22Rv1 (cell line): ENCODE measurements around the gene ADA.

Source experiments
- CTCF ChIP-seq: fragments of 450-650 bp; IDR thresholded peaks from 2 replicates; pipeline ENCODE4 v1.5.1; 2017; ENCODE audit warnings: mild to moderate bottlenecking
- ZFX ChIP-seq: fragments of 450-650 bp; IDR thresholded peaks from 2 replicates; pipeline ENCODE4 v1.6.1; 2017; ENCODE audit warnings: antibody characterized with exemption, borderline replicate concordance

GRCh38 chr20:44593751-44594150 is 57.7 kb downstream of the ADA start:
- TF ChIP-seq CTCF = no peak
- TF ChIP-seq ZFX = no peak
